HepG2 (cell line): ENCODE measurements around the gene RETREG2. TPM values are rescaled to one million over a fixed set of nuclear protein-coding genes. Genes with fewer than 3 reads are reported as not detected.

Experiments
- HOMEZ ChIP-seq: IDR thresholded peaks from 2 replicates; pipeline ENCODE4 v1.6.1; 2016; ENCODE audit warnings: low read depth
- KAT7 ChIP-seq: IDR thresholded peaks from 2 replicates; pipeline ENCODE4 v1.6.1; 2018; ENCODE audit warnings: borderline replicate concordance, missing compliant biosample characterization
- SMAD1 ChIP-seq: sonication (generic); formaldehyde crosslinking; IDR thresholded peaks from 2 replicates; pipeline ENCODE4 v1.4.0; 2020; ENCODE audit warnings: missing genetic modification reagents, low read depth, mild to moderate bottlenecking, borderline replicate concordance
- TAF1 ChIP-seq: sonication (generic); formaldehyde crosslinking; IDR thresholded peaks from 2 replicates; pipeline ENCODE4 v1.4.0; 2020; ENCODE audit warnings: missing genetic modification reagents
- polyA plus RNA-seq, 8 experiments: library from polyadenylated mRNA; depleted of rRNA in 3 of 8; stranded (reverse) in 7 of 8; unstranded in 1 of 8; fragments of >200 nt; fragmentation: Illumina TruSeq in 4 of 8; extraction: Trizol in 4 of 8; gene quantifications; 2 replicates each; pipeline versions ENCODE4 v1.2.1 to v1.2.3, GENCODE V29; 2011 to 2016; ENCODE audit warnings: low read depth in 4 of 8, missing spikeins in 1 of 8, mixed read lengths in 1 of 8; ENCODE audit not compliant: insufficient read depth in 1 of 8
- total RNA-seq, 5 experiments: library from RNA; depleted of rRNA; stranded (reverse); fragments of >200 nt; fragmentation: Illumina TruSeq; extraction: Trizol; gene quantifications; 2 replicates each; pipeline ENCODE4 v1.2.3, GENCODE V29; 2016; ENCODE audit warnings: low read depth in 1 of 5
- TF ChIP-seq, protein P1 (sequence below): sonication (generic); formaldehyde crosslinking; IDR thresholded peaks from 2 replicates; pipeline ENCODE4 v1.4.0; 2020; ENCODE audit warnings: mild to moderate bottlenecking, missing genetic modification reagents
- TF ChIP-seq, protein P2 (sequence below): sonication (generic); formaldehyde crosslinking; IDR thresholded peaks from 2 replicates; pipeline ENCODE4 v1.9.0; 2021; ENCODE audit warnings: missing genetic modification reagents, mild to moderate bottlenecking, borderline replicate concordance
- TF ChIP-seq, protein P3 (sequence below): sonication (generic); formaldehyde crosslinking; IDR thresholded peaks from one replicate; pipeline ENCODE4 v1.5.1; 2020; ENCODE audit warnings: mild to moderate bottlenecking, missing genetic modification reagents; ENCODE audit errors: not compliant biosample characterization

The RETREG2 gene
- total and polyA plus RNA-seq, 2 of the 13 experiments (the other 11 are each of a cell fraction or from before 2014, with no cell fraction given), result 86.0 to 134 TPM

DNA sequence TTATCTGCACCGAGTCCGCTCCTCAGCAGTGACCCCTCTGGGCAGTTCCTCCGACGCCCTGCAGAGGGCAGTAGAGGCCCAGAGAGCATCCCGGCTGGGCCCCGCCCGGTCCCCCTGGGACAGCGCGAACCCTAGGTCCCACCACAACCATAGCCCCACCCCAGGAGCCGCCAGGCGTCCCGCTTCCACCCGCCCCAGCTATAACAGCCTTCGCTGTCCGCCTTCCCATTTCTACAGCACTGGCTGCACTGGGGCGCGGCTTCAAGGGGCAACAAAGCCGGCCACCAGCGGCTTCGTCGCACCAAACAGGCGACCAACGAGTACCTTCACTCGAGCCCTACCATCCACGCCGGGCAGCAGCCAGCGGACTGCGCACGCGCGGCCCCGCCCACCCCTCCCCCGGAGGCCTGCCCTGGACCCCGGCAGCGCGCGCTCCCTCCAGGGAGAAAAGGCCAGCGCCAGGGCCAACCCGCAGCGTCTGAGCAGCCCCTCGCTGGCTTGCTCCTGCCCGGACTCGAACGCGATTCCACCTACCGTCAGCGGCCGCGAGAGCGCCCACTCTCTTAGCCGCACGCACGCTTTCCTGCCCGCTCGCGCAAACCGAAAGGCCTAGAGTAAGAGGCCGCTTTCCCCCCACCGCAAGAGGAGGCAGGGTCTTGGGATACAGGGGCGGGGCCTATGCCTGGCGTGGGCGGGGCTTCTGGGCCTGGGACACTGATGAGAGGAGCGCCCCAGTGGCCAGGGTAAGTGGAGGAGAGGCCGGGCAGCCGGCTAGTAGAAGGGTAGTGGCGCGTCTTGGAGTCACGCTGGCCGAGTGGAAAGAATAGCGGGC is 17.7 kb upstream of the RETREG2 start, which contains the start of gene NHEJ1 (continued):
- TF ChIP-seq, protein P1, sequence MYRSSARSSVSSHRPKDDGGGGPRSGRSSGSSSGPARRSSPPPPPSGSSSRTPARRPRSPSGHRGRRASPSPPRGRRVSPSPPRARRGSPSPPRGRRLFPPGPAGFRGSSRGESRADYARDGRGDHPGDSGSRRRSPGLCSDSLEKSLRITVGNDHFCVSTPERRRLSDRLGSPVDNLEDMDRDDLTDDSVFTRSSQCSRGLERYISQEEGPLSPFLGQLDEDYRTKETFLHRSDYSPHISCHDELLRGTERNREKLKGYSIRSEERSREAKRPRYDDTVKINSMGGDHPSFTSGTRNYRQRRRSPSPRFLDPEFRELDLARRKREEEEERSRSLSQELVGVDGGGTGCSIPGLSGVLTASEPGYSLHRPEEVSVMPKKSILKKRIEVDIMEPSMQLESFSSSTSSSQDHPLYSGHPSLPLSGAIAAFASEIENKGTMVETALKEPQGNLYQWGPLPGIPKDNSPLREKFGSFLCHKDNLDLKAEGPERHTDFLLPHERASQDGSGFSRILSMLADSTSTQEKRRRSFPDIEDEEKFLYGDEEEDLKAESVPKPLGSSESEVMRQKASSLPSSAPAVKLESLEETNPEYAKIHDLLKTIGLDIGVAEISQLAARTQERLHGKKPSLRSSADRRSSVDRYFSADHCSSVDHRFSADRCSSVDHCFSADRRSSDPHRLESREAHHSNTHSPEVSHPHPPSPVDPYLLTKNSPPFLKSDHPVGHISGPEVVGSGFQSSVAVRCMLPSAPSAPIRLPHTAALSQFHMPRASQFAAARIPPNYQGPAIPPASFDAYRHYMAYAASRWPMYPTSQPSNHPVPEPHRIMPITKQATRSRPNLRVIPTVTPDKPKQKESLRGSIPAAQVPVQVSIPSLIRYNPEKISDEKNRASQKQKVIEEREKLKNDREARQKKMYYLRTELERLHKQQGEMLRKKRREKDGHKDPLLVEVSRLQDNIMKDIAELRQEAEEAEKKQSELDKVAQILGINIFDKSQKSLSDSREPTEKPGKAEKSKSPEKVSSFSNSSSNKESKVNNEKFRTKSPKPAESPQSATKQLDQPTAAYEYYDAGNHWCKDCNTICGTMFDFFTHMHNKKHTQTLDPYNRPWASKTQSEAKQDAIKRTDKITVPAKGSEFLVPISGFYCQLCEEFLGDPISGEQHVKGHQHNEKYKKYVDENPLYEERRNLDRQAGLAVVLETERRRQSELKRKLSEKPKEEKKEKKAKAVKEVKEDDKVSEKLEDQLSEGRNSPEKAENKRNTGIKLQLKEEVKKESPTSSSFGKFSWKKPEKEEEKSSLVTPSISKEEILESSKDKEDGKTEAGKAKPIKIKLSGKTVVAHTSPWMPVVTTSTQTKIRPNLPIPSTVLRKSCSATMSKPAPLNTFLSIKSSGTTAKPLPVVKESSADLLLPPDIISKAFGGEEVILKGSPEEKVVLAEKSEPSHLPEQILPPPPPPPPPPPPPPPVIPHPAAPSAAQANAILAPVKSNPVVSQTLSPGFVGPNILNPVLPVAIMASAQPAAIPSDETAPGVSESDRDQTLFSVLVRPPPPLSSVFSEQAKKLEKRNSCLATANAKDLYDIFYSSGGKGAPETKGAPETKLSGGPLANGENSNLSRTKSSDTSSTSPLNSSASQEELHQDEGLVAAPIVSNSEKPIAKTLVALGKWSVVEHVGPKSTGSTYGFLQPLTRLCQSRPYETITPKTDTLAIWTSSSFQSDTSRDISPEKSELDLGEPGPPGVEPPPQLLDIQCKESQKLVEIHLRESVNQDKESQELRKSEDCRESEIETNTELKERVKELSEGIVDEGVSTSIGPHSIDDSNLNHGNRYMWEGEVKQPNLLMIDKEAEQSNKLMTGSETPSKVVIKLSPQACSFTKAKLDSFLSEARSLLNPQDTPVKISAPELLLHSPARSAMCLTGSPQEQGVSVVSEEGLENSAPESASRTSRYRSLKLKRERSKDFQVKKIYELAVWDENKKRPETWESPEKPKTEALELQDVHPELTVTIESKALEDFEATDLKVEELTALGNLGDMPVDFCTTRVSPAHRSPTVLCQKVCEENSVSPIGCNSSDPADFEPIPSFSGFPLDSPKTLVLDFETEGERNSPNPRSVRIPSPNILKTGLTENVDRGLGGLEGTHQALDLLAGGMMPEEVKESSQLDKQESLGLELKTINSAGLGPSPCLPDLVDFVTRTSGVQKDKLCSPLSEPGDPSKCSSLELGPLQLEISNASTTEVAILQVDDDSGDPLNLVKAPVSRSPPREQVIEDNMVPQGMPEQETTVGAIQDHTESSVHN (CRISPR knock-in tag), result no peak; the same call in 1 of the 2 replicates
- 0 out of 2 replicates have a peak, but pooled peaks have one; percentile 9 for TF ChIP-seq HOMEZ (CRISPR knock-in tag)
- TF ChIP-seq, protein P2, sequence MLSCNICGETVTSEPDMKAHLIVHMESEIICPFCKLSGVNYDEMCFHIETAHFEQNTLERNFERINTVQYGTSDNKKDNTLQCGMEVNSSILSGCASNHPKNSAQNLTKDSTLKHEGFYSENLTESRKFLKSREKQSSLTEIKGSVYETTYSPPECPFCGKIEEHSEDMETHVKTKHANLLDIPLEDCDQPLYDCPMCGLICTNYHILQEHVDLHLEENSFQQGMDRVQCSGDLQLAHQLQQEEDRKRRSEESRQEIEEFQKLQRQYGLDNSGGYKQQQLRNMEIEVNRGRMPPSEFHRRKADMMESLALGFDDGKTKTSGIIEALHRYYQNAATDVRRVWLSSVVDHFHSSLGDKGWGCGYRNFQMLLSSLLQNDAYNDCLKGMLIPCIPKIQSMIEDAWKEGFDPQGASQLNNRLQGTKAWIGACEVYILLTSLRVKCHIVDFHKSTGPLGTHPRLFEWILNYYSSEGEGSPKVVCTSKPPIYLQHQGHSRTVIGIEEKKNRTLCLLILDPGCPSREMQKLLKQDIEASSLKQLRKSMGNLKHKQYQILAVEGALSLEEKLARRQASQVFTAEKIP (CRISPR knock-in tag), result no peak
- peak; percentile 92 for TF ChIP-seq KAT7 (CRISPR knock-in tag)
- TF ChIP-seq, protein P3, sequence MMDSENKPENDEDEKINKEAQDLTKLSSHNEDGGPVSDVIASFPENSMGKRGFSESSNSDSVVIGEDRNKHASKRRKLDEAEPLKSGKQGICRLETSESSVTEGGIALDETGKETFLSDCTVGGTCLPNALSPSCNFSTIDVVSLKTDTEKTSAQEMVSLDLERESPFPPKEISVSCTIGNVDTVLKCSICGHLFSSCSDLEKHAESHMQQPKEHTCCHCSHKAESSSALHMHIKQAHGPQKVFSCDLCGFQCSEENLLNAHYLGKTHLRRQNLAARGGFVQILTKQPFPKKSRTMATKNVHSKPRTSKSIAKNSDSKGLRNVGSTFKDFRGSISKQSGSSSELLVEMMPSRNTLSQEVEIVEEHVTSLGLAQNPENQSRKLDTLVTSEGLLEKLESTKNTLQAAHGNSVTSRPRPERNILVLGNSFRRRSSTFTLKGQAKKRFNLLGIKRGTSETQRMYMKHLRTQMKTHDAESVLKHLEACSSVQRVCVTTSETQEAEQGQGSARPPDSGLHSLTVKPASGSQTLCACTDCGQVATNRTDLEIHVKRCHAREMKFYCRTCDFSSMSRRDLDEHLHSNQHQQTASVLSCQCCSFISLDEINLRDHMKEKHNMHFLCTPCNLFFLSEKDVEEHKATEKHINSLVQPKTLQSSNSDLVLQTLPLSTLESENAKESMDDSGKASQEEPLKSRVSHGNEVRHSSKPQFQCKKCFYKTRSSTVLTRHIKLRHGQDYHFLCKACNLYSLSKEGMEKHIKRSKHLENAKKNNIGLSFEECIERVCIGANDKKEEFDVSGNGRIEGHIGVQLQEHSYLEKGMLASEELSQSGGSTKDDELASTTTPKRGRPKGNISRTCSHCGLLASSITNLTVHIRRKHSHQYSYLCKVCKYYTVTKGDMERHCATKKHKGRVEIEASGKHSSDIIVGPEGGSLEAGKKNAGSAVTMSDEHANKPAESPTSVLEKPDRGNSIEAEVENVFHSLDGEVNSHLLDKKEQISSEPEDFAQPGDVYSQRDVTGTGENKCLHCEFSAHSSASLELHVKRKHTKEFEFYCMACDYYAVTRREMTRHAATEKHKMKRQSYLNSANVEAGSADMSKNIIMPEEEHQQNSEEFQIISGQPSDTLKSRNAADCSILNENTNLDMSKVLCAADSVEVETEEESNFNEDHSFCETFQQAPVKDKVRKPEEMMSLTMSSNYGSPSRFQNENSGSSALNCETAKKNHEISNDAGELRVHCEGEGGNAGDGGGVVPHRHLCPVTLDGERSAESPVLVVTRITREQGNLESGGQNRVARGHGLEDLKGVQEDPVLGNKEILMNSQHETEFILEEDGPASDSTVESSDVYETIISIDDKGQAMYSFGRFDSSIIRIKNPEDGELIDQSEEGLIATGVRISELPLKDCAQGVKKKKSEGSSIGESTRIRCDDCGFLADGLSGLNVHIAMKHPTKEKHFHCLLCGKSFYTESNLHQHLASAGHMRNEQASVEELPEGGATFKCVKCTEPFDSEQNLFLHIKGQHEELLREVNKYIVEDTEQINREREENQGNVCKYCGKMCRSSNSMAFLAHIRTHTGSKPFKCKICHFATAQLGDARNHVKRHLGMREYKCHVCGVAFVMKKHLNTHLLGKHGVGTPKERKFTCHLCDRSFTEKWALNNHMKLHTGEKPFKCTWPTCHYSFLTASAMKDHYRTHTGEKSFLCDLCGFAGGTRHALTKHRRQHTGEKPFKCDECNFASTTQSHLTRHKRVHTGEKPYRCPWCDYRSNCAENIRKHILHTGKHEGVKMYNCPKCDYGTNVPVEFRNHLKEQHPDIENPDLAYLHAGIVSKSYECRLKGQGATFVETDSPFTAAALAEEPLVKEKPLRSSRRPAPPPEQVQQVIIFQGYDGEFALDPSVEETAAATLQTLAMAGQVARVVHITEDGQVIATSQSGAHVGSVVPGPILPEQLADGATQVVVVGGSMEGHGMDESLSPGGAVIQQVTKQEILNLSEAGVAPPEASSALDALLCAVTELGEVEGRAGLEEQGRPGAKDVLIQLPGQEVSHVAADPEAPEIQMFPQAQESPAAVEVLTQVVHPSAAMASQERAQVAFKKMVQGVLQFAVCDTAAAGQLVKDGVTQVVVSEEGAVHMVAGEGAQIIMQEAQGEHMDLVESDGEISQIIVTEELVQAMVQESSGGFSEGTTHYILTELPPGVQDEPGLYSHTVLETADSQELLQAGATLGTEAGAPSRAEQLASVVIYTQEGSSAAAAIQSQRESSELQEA (CRISPR knock-in tag), result peak; percentile 83
- peak; percentile 86 for TF ChIP-seq TAF1 (CRISPR knock-in tag)
- TF ChIP-seq SMAD1 (CRISPR knock-in tag), result peak; percentile 95
